ENCODE measurements around the gene UQCRQ.
"Not testable (repeated sequence)": the region's sequence is repeated elsewhere in the genome, so short reads cannot be mapped to it uniquely, and the experiment has no call there.

Gene UQCRQ

GRCh38 chr5:132834057-132834456 lies 32.4 kb upstream of the UQCRQ start:
- DNase-seq: no peak

GRCh38 chr5:132836852-132837251 lies 29.6 kb upstream of the UQCRQ start:
- no peak for DNase-seq

- DNase-seq: no peak
Measured at GRCh38 chr5:132837868-132838267, 28.6 kb upstream of the UQCRQ start.

DNA sequence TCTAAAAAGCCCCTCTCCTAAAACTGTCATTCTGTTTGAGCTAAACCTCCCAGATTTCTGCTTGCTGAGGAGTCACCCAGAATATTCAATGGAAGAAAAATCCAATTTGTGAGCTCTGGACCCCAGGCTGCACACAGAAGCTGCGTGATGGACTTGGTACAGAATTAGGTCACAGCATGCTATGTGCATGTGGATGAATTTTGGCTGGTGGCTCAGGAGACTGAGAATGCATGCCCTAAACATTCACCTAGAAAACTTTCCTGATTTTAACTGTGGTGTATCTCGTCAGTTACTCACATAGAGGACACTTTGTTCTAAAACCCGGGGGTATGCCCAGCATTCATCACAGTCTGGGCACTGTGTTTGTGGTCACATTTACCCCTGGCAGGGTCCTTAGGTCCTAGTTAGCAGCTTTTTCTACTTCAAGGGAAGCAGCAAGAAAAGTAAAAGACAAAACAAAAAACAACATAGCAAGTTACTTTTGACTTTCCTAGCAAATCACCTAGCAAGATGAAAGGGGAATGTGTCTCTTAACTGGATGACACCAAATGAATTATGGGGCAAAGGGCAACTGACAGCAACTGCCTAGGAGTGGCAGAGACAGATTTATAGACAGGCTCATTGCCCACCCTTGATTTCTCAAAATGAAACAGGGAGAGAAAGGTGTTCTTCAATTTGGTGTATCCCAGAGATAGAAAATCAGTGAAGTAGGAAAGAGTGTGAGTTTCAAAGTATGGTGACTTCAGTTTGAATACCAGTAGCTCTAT lies 27.7 kb upstream of the UQCRQ start:
- DNase-seq: no peak

DNA sequence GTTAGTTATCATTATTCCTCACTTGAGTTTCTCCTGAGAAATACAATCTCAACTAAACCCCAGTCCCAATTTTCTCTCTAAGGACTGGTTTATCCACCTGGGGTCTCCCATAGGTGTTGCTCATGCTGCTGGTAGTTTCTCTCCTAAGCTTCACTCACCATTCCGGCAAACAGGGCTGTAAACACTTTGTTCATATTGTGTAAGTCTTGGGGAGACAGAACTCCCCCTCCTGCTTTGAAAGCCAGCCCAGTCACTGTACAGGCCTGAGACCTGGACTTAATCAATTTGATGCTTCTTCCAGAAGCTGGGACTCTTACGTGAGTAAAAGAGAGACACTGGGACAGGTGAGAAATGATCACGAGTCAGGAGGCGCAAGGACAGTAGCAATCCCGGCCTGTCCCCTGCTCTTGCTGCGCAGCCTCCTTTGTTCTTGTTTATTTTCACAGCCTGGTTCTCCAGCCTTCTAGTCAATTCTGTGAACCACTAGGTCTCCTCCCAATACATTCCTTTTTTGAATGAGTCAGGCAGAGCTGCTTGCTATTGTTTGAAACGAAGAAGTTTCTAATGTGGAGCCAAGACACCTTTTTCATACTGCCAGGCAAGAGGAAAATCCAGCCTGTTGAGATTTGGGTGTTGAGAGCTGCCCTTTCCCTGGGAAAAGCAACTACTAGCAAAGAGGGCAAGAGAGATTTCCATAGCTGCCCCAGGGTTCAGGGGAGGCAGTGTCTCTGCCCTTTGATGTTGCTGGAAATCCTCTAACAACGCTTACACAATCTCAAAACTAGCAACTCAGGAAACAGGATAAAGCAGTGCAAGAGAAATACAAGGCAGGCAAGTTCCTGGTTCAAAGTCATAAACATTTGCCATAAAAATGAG lies 26.8 kb upstream of the UQCRQ start:
- no peak for DNase-seq

GRCh38 chr5:132840313-132840712 lies 26.1 kb upstream of the UQCRQ start:
- no peak for DNase-seq

- DNase-seq: no peak
Measured at GRCh38 chr5:132840896-132841295, 25.5 kb upstream of the UQCRQ start.

GRCh38 chr5:132841305-132841704 lies 25.1 kb upstream of the UQCRQ start:
- no peak for DNase-seq

- DNase-seq: no peak
Measured at GRCh38 chr5:132848270-132848669, 18.2 kb upstream of the UQCRQ start.

- DNase-seq: no peak
Measured at GRCh38 chr5:132849347-132849746, 17.1 kb upstream of the UQCRQ start.

GRCh38 chr5:132850066-132850465 lies 16.4 kb upstream of the UQCRQ start:
- no peak for DNase-seq

GRCh38 chr5:132853323-132853722 lies 13.1 kb upstream of the UQCRQ start:
- DNase-seq: no peak

GRCh38 chr5:132853790-132854189 lies 12.7 kb upstream of the UQCRQ start:
- DNase-seq: no peak

DNA sequence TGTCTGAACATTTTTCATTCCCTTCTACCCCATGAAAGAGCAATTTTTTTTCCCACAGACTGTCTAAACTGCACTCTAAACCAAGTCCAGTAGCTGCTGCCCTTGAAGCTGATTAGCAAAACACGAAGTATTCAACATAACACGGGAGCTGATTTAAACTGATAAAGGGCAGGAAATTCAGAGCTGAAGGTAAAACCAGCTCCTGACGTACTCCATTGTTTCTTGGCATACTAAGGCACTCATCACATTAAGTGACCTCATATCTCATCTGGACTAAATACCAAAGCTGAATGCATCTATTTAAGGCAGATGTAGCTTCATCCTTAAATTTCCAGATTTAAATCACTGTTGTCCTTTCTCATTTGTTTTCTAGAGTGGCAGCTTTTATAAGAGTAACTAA lies 12.1 kb upstream of the UQCRQ start:
- DNase-seq: no peak

GRCh38 chr5:132854992-132855391 lies 11.4 kb upstream of the UQCRQ start:
- not testable (repeated sequence) for DNase-seq

GRCh38 chr5:132856011-132856410 lies 10.4 kb upstream of the UQCRQ start:
- no peak for DNase-seq

DNA sequence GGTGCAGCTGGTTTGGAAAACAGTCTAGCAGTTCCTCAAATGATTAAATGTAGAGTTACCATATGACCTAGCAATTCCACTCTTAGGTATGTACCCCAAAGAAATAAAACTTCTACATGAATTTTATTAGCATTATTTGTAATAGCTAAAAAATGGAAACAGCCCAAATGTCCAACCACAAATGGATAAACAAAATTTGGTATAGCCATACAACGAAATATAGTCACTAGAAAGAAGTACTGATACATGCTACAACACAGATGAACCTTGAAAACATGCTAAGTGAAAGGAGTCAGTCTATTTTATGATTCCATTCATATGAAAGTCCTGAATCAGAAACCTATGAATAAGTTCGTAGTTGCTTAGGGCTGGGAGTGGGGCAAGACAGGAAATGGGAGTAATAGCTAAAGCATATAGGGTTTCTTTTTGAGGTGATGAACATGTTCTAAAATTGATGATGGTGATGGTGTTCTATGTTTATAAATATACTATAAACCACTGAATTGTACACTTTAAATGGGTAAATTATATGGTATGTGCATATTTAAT lies 6.5 kb upstream of the UQCRQ start:
- no peak for DNase-seq

- no peak for DNase-seq
Measured at GRCh38 chr5:132860742-132861141, 5.7 kb upstream of the UQCRQ start.

GRCh38 chr5:132865668-132866341 lies 637 bp upstream of the UQCRQ start:
- DNase-seq: no peak

DNA sequence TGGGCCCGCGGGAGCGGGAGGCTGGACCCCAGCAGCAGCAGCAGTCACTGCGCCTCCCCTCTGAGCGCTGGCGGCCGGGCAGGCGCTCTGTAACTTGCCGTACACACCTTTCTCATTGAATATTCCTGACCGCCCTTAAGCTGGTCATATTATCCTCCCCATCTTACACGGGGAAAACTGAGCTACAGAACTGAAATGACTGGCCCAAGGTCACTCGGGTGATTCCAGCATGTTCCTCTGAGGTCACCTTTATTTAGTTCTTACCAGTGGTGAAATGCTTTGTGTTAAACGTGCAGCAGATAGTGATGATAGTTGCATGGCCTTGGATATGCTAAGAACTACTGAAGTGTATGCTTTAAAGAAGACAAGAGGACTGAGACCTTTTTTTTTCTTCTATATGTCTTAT lies 607 bp downstream of the UQCRQ start:
- peak; percentile 3 for DNase-seq

- no peak for DNase-seq
Measured at GRCh38 chr5:132868754-132869153, 2.3 kb downstream of the UQCRQ start.

DNA sequence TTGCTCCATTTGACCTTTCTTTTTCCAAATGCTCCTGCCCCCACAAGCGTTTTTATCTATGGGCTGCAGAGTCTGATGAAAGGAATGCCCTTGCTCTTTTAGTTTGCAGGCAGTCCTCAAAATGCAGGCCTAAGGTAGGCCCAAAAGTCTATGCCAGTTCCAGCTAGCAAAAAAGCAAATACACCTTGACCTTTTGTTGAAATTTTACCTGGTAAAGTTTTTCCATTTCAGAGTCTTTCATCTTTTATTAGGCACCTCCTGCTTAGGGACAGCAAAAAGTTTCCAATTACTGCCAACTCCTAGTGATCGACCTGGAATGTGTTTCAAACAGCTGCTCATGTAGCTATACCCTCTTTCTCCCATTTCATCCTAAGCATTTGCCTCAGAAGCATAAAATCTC lies 4.4 kb downstream of the UQCRQ start:
- DNase-seq: no peak

Measured in CD4-positive, alpha-beta T cell treated with Interleukin-12 subunit alpha and Interleukin-12 subunit beta, for 1 hour (primary cell).